Natural killer cell (primary cell): ENCODE data around the gene ERBIN. TPM values are rescaled to one million over a fixed set of nuclear protein-coding genes. Genes with fewer than 3 reads are reported as not detected.

Experiments used
- ATAC-seq, 3 donors: fragments of 150-1000 bp in 2 of 3; fragments of 200-7000 bp in 1 of 3; cut with Tn5 transposase; 1 replicate in 1 of 3; 2 replicates in 2 of 3; pipeline ENCODE4 v1.10.0; 2021; ENCODE audit warnings: mild to moderate bottlenecking in 2 of 3, moderate library complexity in 2 of 3
- DNase-seq, 2 donors: peaks; one replicate each; pipeline versions ENCODE4 v3.0.0 to v3.0.0-alpha.2; 2013 to 2021; ENCODE audit warnings: mixed read lengths in 1 of 2
- H3K27ac ChIP-seq: one replicate; pipeline ENCODE4 v1.5.1; 2013; ENCODE audit warnings: mild to moderate bottlenecking, low read length
- H3K27me3 ChIP-seq: one replicate; pipeline ENCODE4 v1.6.1; 2013; ENCODE audit warnings: low read length; ENCODE audit not compliant: control insufficient read depth, insufficient read depth
- H3K36me3 ChIP-seq: one replicate; pipeline ENCODE4 v1.6.1; 2013; ENCODE audit warnings: low read length; ENCODE audit not compliant: control insufficient read depth, insufficient read depth
- H3K4me1 ChIP-seq: one replicate; pipeline ENCODE4 v1.6.1; 2013; ENCODE audit warnings: low read length; ENCODE audit not compliant: control insufficient read depth, insufficient read depth
- H3K4me3 ChIP-seq: one replicate; pipeline ENCODE4 v1.5.1; 2013; ENCODE audit warnings: low read length
- H3K9me3 ChIP-seq: one replicate; pipeline ENCODE4 v1.6.1; 2013; ENCODE audit warnings: low read length; ENCODE audit not compliant: control insufficient read depth, insufficient read depth
- H3K27ac Mint-ChIP-seq, 2 donors: one replicate each; pipeline ENCODE4 v1.8.0; 2022; ENCODE audit warnings: mild to moderate bottlenecking in 2 of 2, mixed read lengths in 2 of 2, moderate library complexity in 1 of 2
- H3K27me3 Mint-ChIP-seq, 2 donors: one replicate each; pipeline ENCODE4 v1.8.0; 2022; ENCODE audit warnings: low read depth in 2 of 2, mixed read lengths in 2 of 2
- H3K36me3 Mint-ChIP-seq: one replicate; pipeline ENCODE4 v1.8.0; 2022; ENCODE audit warnings: mixed read lengths
- H3K4me1 Mint-ChIP-seq, 2 donors: one replicate each; pipeline ENCODE4 v1.8.0; 2022; ENCODE audit warnings: mixed read lengths in 2 of 2
- H3K4me3 Mint-ChIP-seq: one replicate; pipeline ENCODE4 v1.8.0; 2022; ENCODE audit warnings: mild to moderate bottlenecking, moderate library complexity, mixed read lengths
- H3K9me3 Mint-ChIP-seq, 2 donors: one replicate each; pipeline ENCODE4 v1.8.0; 2022; ENCODE audit warnings: mixed read lengths in 2 of 2
- CTCF ChIP-seq: fragments of 200-600 bp; IDR thresholded peaks from one replicate; pipeline ENCODE4 v1.8.0; 2022; ENCODE audit warnings: antibody characterized with exemption
- WGBS: methylation state at CpG from one replicate; pipeline ENCODE4 v1.1.7; 2013; ENCODE audit warnings: missing lambda C conversion rate; ENCODE audit not compliant: insufficient coverage; 5-methylcytosine and 5-hydroxymethylcytosine counted together
- intact Hi-C: fragments of 100-400 bp; cut with micrococcal nuclease; formaldehyde crosslinking; loops from one replicate; pipeline ENCODE4 v1.14.2; 2022
- total RNA-seq, 4 donors: library from RNA; stranded (reverse); fragments of 120-200 nt in 1 of 4; gene quantifications; one replicate each; pipeline versions ENCODE4 v1.2.3 to v1.2.4, GENCODE V29; 2013 to 2022

Gene ERBIN
- total RNA-seq, 3 donors from 2014 or later (not counting 1 experiment from before 2014, with no cell fraction given) = 153 to 171 (median 166) TPM

GRCh38 chr5:65892801-65893200, 33.6 kb upstream of the ERBIN start:
- H3K9me3 ChIP-seq = no peaks in the 10 kb centered on the region
- no peak for DNase-seq
- Mint-ChIP-seq H3K9me3 (no peaks in the 10 kb centered on the region), H3K36me3 (no peaks in the 10 kb centered on the region), H3K27me3 (peaks cover 0 to 9% of the 10 kb centered on the region in 2 donors), H3K4me3 (no peak overlapping the region), H3K27ac (no peak overlapping the region), H3K4me1 (no peaks in the 10 kb centered on the region)
- no peak overlapping the region for H3K27ac ChIP-seq
- 100% methylated on average over 1 of the region's 1 CpG for WGBS
- no peak overlapping the region for H3K4me3 ChIP-seq
- no peak for TF ChIP-seq CTCF
- H3K4me1 ChIP-seq = no peaks in the 10 kb centered on the region
- H3K27me3 ChIP-seq = peaks cover 2% of the 10 kb centered on the region
- intact Hi-C loops = no loop called here
- no peak for ATAC-seq
- H3K36me3 ChIP-seq = no peaks in the 10 kb centered on the region

GRCh38 chr5:65893749-65894430, 32.5 kb upstream of the ERBIN start:
- no peaks in the 10 kb centered on the region for H3K9me3 ChIP-seq
- no peaks in the 10 kb centered on the region for H3K4me1 ChIP-seq
- TF ChIP-seq CTCF = no peak
- H3K27ac ChIP-seq = no peak overlapping the region
- H3K4me3 ChIP-seq = no peak overlapping the region
- H3K36me3 Mint-ChIP-seq = no peaks in the 10 kb centered on the region
- H3K4me3 Mint-ChIP-seq = no peak overlapping the region
- peaks cover 3 to 9% of the 10 kb centered on the region in 2 donors for H3K27me3 Mint-ChIP-seq
- no peak overlapping the region for H3K27ac Mint-ChIP-seq
- DNase-seq = no peak
- no peaks in the 10 kb centered on the region for H3K9me3 Mint-ChIP-seq
- 93% methylated on average over 8 of the region's 9 CpGs for WGBS
- H3K27me3 ChIP-seq = no peaks in the 10 kb centered on the region
- ATAC-seq = no peak
- H3K4me1 Mint-ChIP-seq = no peaks in the 10 kb centered on the region
- intact Hi-C loops = no loop called here
- no peaks in the 10 kb centered on the region for H3K36me3 ChIP-seq

GRCh38 chr5:65895891-65896290, 30.5 kb upstream of the ERBIN start:
- WGBS = 98% methylated on average over 3 of the region's 3 CpGs
- TF ChIP-seq CTCF = no peak
- no peak overlapping the region for H3K4me3 ChIP-seq
- intact Hi-C loops = no loop called here
- H3K27me3 ChIP-seq = no peaks in the 10 kb centered on the region
- no peak overlapping the region for H3K27ac Mint-ChIP-seq
- H3K9me3 ChIP-seq = no peaks in the 10 kb centered on the region
- peaks cover 0 to 6% of the 10 kb centered on the region in 2 donors for H3K27me3 Mint-ChIP-seq
- no peak overlapping the region for H3K27ac ChIP-seq
- no peaks in the 10 kb centered on the region for H3K4me1 ChIP-seq
- DNase-seq (no peak), ATAC-seq (no peak)
- no peaks in the 10 kb centered on the region for H3K4me1 Mint-ChIP-seq
- no peak overlapping the region for H3K4me3 Mint-ChIP-seq
- no peaks in the 10 kb centered on the region for H3K9me3 Mint-ChIP-seq
- H3K36me3 ChIP-seq = no peaks in the 10 kb centered on the region
- H3K36me3 Mint-ChIP-seq = no peaks in the 10 kb centered on the region

GRCh38 chr5:65900746-65901145, 25.6 kb upstream of the ERBIN start:
- 89% methylated on average over 2 of the region's 2 CpGs for WGBS
- no peak overlapping the region for H3K27ac Mint-ChIP-seq
- Histone ChIP-seq H3K36me3 (no peaks in the 10 kb centered on the region), H3K4me3 (no peak overlapping the region), H3K27ac (no peak overlapping the region), H3K27me3 (no peaks in the 10 kb centered on the region), H3K9me3 (no peaks in the 10 kb centered on the region), H3K4me1 (no peaks in the 10 kb centered on the region)
- TF ChIP-seq CTCF = no peak
- ATAC-seq (no peak), DNase-seq (no peak)
- H3K4me3 Mint-ChIP-seq = no peak overlapping the region
- intact Hi-C loops = no loop called here
- H3K36me3 Mint-ChIP-seq = no peaks in the 10 kb centered on the region
- H3K27me3 Mint-ChIP-seq = peaks cover 0 to 6% of the 10 kb centered on the region in 2 donors
- H3K9me3 Mint-ChIP-seq = no peaks in the 10 kb centered on the region
- no peaks in the 10 kb centered on the region for H3K4me1 Mint-ChIP-seq
